C4-2B (cell line): Measurements from ENCODE around the gene AFM.

Experiments used
- CTCF ChIP-seq: fragments of 450-650 bp; conservative IDR thresholded peaks from 2 replicates; pipeline ENCODE4 v1.5.1; 2017; ENCODE audit warnings: mild to moderate bottlenecking
- ZFX ChIP-seq: fragments of 450-650 bp; IDR thresholded peaks from 2 replicates; pipeline ENCODE4 v1.6.1; 2017

GRCh38 chr4:73468170-73468569 lies 13.4 kb upstream of the AFM start:
- TF ChIP-seq CTCF (no peak), ZFX (no peak)
